LNCAP (cell line): ENCODE results near the gene EVC2.

Experiments
- TF ChIP-seq, protein P1 (sequence below): fragments of 450-650 bp; IDR thresholded peaks from 2 replicates; pipeline ENCODE4 v1.5.1; 2017; ENCODE audit warnings: mild to moderate bottlenecking

The EVC2 gene

DNA sequence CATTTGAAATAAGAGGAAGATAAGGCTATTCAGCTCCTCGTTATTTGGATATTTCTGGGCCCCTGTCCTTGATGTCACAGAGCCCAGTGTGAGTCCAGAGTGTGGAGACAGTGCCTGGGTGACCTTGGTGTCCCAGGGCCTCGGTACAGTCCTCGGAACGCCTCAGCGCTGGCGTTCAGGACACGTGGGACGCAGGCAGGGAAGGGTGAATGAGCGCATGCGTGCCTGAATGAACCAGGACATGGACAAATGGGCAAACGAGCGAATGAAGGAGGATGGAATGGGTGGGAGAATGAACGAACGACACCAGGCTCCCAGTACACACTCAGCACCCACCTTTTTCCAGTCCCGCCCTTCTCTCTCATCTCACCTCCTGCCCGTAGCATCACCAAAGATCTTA, 46.8 kb upstream of the EVC2 start:
- TF ChIP-seq, protein P1, sequence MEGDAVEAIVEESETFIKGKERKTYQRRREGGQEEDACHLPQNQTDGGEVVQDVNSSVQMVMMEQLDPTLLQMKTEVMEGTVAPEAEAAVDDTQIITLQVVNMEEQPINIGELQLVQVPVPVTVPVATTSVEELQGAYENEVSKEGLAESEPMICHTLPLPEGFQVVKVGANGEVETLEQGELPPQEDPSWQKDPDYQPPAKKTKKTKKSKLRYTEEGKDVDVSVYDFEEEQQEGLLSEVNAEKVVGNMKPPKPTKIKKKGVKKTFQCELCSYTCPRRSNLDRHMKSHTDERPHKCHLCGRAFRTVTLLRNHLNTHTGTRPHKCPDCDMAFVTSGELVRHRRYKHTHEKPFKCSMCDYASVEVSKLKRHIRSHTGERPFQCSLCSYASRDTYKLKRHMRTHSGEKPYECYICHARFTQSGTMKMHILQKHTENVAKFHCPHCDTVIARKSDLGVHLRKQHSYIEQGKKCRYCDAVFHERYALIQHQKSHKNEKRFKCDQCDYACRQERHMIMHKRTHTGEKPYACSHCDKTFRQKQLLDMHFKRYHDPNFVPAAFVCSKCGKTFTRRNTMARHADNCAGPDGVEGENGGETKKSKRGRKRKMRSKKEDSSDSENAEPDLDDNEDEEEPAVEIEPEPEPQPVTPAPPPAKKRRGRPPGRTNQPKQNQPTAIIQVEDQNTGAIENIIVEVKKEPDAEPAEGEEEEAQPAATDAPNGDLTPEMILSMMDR: no peak

DNA sequence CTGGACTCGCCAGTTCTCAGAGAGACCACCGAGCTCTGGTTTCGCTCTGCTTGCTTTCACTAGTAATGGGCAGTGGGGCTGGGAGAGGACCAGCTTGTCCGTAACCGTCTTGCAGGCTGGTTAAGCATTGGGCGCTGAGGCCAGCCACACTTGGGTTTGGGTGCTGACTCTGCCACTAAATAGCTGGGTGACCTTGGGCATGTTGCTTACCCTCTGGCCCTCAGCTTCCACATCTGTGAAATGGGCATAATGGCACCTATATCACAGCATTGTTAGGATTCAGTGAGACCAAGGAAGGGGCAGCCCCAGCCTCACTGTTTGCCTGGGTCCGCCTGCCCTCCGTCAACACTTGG, 46.1 kb upstream of the EVC2 start:
- TF ChIP-seq, protein P1: no peak

DNA sequence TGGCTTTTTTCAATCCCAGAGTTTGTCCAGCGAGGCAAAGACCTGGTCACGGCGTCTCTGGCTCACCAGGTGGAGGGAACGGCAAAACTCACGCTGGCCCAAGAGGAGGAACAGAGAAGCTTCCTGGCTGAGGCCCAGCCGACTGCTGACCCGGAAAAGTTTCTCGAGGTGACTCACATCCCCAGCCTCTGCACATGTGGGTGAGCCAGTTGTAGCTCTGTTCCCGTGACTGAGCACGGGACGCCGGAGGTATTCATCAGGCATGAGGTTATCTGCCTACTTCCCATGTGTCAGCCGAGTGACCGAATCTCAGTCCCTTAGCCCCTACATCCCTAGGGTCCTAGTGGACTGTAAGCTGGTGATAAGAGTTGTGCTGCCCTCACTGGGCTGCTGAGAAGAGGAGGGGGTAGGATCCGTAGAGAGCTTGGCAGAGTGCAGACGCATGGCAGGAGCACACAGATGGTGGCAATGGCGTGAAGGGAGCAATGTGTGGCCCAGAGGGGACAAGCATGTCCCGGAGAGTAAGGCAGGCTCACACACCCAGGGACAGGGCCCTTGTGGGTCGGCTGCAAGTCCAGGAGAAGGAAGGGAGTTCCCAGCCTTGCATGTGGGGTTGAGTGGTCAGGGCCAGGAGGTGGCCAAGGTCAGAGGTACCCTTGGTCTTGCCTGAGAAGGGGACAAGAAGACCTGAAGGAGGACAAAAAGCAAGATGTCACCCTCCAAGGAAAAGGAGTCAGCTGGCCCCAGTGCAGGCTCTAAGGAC, 45.6 kb upstream of the EVC2 start:
- TF ChIP-seq, protein P1: no peak

DNA sequence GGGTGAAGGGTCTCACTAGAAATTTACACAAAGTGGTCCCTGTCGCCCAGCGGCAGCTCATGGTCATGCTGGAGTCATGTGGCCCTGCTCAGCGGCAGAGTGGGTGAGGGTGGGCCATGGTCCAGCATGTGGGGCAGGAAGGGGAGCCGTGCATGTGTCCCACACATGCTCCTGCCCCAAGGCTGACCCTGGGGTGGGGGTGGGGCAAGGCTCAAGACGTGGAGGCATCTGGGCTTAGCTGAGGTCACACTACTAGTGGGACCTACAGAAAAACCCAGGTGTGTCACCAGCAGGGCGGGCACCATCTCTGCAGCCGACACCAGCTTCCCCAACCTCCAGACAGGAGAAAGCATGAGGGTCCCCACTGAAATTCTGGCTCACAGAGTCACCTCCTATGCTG, 45.0 kb upstream of the EVC2 start:
- TF ChIP-seq, protein P1: no peak

DNA sequence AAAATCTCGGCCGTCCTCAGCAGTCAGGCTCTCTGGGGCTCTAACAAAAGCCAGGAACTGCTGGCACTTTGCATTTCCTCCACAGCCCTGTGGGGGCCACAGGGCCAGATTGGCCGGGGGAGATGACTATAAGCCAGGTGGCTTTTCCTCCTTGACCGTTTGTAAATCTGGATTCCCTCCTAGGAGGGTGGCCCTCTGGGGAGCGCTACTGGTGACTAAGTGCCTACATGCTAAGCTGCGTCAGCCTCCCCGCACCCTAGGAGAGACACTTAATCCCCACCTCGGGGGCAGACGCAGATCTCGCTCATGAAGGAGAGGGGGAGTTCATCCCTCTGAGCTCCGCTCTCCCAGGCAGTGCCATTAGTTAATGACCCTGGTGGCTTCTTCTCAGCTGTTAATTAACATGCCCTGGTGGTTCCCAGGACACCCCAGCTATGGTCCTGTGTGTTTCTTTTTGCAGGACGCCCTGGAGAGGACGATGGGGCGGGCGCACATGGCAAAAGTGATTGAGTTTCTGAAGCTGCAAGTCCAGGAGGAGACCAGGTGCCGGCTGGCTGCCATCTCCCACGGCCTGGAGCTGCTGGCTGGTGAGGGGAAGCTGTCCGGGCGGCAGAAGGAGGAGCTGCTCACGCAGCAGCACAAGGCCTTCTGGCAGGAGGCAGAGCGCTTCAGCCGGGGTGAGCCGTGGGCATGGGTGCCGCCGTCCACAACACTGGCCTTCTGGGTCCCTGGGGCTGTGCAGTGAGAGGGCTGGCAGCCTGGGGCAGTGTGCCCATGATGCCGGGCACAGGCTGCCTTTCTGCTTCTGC, 44.2 kb upstream of the EVC2 start:
- TF ChIP-seq, protein P1: no peak

DNA sequence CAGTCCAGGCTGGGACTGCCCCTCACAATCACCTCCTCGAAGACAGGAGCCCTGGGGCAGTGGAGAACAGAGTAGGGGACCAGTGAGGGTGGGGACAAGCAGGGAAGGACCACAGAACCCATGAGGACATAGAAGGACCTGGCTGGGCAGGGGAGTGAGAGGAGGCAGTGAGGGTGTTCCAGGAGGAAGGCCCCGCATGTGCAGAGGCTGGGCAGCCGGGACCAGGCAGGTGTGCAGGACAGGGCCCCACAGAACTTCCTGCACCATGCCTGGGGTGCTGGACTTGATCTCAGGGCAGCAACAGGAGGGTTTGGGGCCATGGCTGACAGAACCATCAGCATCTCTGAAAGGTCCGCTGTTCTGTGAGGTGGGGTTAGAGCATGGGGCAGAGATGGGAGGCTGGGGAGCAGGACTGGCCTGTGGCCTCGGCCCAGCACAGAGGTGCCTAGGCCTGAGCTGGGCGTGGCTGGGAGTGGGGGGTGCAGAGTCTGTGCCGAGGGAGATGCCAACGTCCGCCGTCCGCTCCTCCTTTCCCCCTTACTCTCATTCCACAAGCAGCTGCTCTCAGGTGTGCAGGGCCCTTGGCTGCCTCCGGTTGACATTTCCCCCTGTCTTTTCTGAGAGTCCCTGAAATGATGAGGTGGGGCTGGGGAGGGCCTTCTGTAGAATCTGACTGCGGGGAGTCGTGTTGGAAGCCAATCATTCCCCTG, 43.5 kb upstream of the EVC2 start:
- TF ChIP-seq, protein P1: no peak

DNA sequence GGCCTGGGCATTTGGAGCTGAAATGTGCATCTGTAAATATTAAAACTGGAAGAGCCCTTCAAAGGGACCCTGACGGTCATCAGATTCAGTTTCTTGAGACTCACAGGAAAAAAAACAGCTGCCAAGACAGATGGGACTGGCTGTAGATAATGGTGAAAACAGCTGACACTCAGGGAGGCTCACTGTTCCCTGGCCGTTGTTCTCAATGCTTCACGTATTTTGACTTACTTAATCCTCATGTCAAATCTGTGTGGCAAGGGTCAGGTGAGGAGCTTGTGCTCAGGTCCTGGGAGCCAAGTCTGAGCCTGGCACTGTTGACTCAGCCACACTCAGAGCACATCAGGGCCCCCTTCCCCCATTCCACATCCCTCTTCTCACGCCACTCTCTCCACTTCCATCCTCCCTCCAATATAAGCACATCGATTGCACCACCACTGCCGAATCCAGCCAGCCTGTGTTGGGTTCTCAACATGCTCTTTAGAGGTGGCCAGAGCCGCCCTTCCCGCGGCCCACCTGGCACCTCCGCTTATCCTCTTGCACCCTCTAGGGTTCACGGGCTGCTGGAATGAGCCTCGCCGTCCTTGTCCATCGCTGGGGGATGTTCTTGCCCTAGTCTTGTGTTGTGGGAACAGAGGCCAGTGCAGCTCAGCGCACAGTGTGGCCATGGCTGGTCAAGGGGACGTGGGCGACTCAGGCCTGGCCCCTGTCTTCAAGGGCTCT, 42.7 kb upstream of the EVC2 start:
- TF ChIP-seq, protein P1: no peak
